GM23338 (cell line): ENCODE data around the gene GIGYF2. TPM values are rescaled to one million over a fixed set of nuclear protein-coding genes. Genes with fewer than 3 reads are reported as not detected.

ENCODE experiments used
- ATAC-seq: fragments of 200-7000 bp; cut with Tn5 transposase; 3 replicates; pipeline ENCODE4 v1.9.1; 2020
- DNase-seq: peaks from one replicate; pipeline ENCODE4 v3.0.0-alpha.2; 2015; ENCODE audit warnings: low spot score
- H2AFZ ChIP-seq: fragments of 200-600 bp; sonication (generic); 2 replicates; pipeline ENCODE4 v1.8.0; 2016; ENCODE audit warnings: antibody characterized with exemption, mild to moderate bottlenecking, moderate library complexity
- H3F3A ChIP-seq: fragments of 200-600 bp; sonication (generic); replicated peaks from 2 replicates; pipeline ENCODE4 v1.8.0; 2017; ENCODE audit warnings: antibody characterized with exemption, mixed run types, low read depth
- H3K27ac ChIP-seq: fragments of 200-600 bp; sonication (generic); 2 replicates; pipeline ENCODE4 v1.6.1; 2016; ENCODE audit warnings: low read depth
- H3K27me3 ChIP-seq: fragments of 200-600 bp; sonication (generic); 2 replicates; pipeline ENCODE4 v1.8.0; 2016; ENCODE audit warnings: mild to moderate bottlenecking, mixed run types, moderate library complexity; ENCODE audit not compliant: insufficient read depth
- H3K36me3 ChIP-seq: fragments of 200-600 bp; sonication (generic); 2 replicates; pipeline ENCODE4 v1.8.0; 2016; ENCODE audit warnings: mild to moderate bottlenecking; ENCODE audit not compliant: insufficient read depth
- H3K4me1 ChIP-seq: fragments of 200-600 bp; sonication (generic); 2 replicates; pipeline ENCODE4 v1.8.0; 2016; ENCODE audit warnings: mild to moderate bottlenecking, moderate library complexity; ENCODE audit not compliant: insufficient read depth
- H3K4me2 ChIP-seq: fragments of 200-600 bp; sonication (generic); 2 replicates; pipeline ENCODE4 v1.7.1; 2017; ENCODE audit warnings: mixed run types
- H3K4me3 ChIP-seq: fragments of 200-600 bp; sonication (generic); 2 replicates; pipeline ENCODE4 v1.6.1; 2016; ENCODE audit warnings: mixed run types
- H3K79me2 ChIP-seq: fragments of 200-600 bp; sonication (generic); replicated peaks from 2 replicates; pipeline ENCODE4 v1.8.0; 2017; ENCODE audit warnings: mild to moderate bottlenecking; ENCODE audit not compliant: insufficient read depth
- H3K9me2 ChIP-seq: fragments of 200-600 bp; sonication (generic); 2 replicates; pipeline ENCODE4 v1.8.0; 2017; ENCODE audit not compliant: insufficient read depth
- H4K20me1 ChIP-seq: fragments of 200-600 bp; sonication (generic); replicated peaks from 2 replicates; pipeline ENCODE4 v1.8.0; 2017; ENCODE audit warnings: mild to moderate bottlenecking; ENCODE audit not compliant: insufficient read depth
- H3K27ac Mint-ChIP-seq: 2 replicates; pipeline ENCODE4 v1.8.0; 2020; ENCODE audit warnings: inconsistent platforms, mild to moderate bottlenecking, moderate library complexity, mixed read lengths
- H3K27me3 Mint-ChIP-seq: 3 replicates; pipeline ENCODE4 v1.8.0; 2022; ENCODE audit warnings: low read depth, mild to moderate bottlenecking, moderate library complexity, mixed read lengths, inconsistent platforms; ENCODE audit not compliant: insufficient read depth, poor library complexity
- H3K36me3 Mint-ChIP-seq: 3 replicates; pipeline ENCODE4 v1.8.0; 2021; ENCODE audit warnings: low read depth, mild to moderate bottlenecking, inconsistent platforms, moderate library complexity, mixed read lengths
- H3K4me1 Mint-ChIP-seq: 3 replicates; pipeline ENCODE4 v1.8.0; 2020; ENCODE audit warnings: mild to moderate bottlenecking, inconsistent platforms, mixed read lengths
- H3K4me3 Mint-ChIP-seq: 3 replicates; pipeline ENCODE4 v1.8.0; 2021; ENCODE audit warnings: moderate library complexity, mild to moderate bottlenecking, inconsistent platforms, mixed read lengths
- H3K9me3 Mint-ChIP-seq: 3 replicates; pipeline ENCODE4 v1.8.0; 2020; ENCODE audit warnings: moderate library complexity, mild to moderate bottlenecking, inconsistent platforms, mixed read lengths
- CREB1 ChIP-seq: fragments of 250-450 bp; sonication (Bioruptor Pico); IDR thresholded peaks from 2 replicates; pipeline ENCODE4 v1.5.0; 2020; ENCODE audit warnings: low read depth, mild to moderate bottlenecking, moderate library complexity
- CTCF ChIP-seq, 2 experiments: fragments of 200-600 bp in 1 of 2; sonication (generic) in 1 of 2; conservative IDR thresholded peaks; 2 replicates each; pipeline versions ENCODE4 v1.5.1 to v1.6.1; 2016 to 2017; ENCODE audit warnings: antibody characterized with exemption in 2 of 2, low read depth in 2 of 2, mild to moderate bottlenecking in 2 of 2, moderate library complexity in 1 of 2
- EZH2 ChIP-seq: fragments of 200-600 bp; sonication (generic); IDR thresholded peaks from one replicate; pipeline ENCODE4 v1.8.0; 2017; ENCODE audit warnings: antibody characterized with exemption, mild to moderate bottlenecking, low read depth; ENCODE audit not compliant: unreplicated experiment
- EZH2phosphoT487 ChIP-seq: fragments of 200-600 bp; sonication (generic); IDR thresholded peaks from one replicate; pipeline ENCODE4 v1.8.1; 2018; ENCODE audit warnings: antibody characterized with exemption; ENCODE audit not compliant: unreplicated experiment
- POLR2AphosphoS5 ChIP-seq: IDR thresholded peaks from 2 replicates; pipeline ENCODE4 v1.6.1; 2016; ENCODE audit warnings: antibody characterized with exemption, low read depth
- REST ChIP-seq: IDR thresholded peaks from one replicate; pipeline ENCODE4 v1.6.1; 2018; ENCODE audit warnings: antibody characterized with exemption; ENCODE audit not compliant: unreplicated experiment
- STAT1 ChIP-seq: IDR thresholded peaks from one replicate; pipeline ENCODE4 v1.6.1; 2016; ENCODE audit warnings: antibody characterized with exemption; ENCODE audit not compliant: unreplicated experiment
- ZNF114 ChIP-seq: fragments of 250-450 bp; sonication (Bioruptor Pico); IDR thresholded peaks from 2 replicates; pipeline ENCODE4 v1.5.0; 2020; ENCODE audit warnings: mild to moderate bottlenecking, moderate library complexity
- ZNF331 ChIP-seq: fragments of 250-450 bp; sonication (Bioruptor Pico); IDR thresholded peaks from 2 replicates; pipeline ENCODE4 v1.5.0; 2020; ENCODE audit warnings: low read depth, mild to moderate bottlenecking, moderate library complexity
- ZNF462 ChIP-seq: fragments of 250-450 bp; sonication (Bioruptor Pico); IDR thresholded peaks from 2 replicates; pipeline ENCODE4 v1.5.0; 2020; ENCODE audit warnings: mild to moderate bottlenecking, moderate library complexity
- polyA plus RNA-seq: library from polyadenylated mRNA; unstranded; fragments of >200 nt; fragmentation: Nextera tagmentation; extraction: Ambion mirVana; gene quantifications from 2 replicates; pipeline ENCODE4 v1.2.1, GENCODE V29; 2016
- total RNA-seq: library from RNA; depleted of rRNA; stranded (reverse); fragments of >200 nt; shearing (Covaris generic); gene quantifications from 2 replicates; pipeline ENCODE4 v1.2.3, GENCODE V29; 2014

Gene GIGYF2
- total and polyA plus RNA-seq, 2 experiments from 2014 or later = 48.9 to 104 TPM

DNA sequence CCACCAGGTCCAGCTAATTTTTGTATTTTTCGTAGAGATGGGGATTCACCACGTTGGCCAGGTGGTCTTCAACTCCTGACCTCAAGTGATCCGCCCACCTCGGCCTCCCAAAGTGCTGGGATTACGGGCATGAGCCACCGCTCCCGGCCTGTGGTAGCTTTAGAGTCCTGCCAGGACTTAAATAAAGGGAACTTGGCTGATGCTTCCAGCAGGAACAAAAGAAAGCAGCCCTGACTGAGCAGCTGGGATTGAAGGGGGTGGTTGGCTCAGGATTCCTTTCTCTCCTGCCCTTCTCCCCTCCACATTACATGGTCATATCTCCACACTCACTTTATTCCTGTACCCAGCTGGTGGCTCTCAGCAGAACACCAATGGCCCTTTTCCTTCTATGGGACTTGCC is 43.7 kb upstream of the GIGYF2 start:
- no peaks in the 10 kb centered on the region for H3K9me3 Mint-ChIP-seq
- H3K4me3 Mint-ChIP-seq = no peak overlapping the region
- peaks cover 8% of the 10 kb centered on the region for H3K27me3 Mint-ChIP-seq
- Histone ChIP-seq H3K4me3 (no peak overlapping the region), H3F3A (no peaks in the 10 kb centered on the region), H4K20me1 (no peaks in the 10 kb centered on the region), H3K9me2 (no peaks in the 10 kb centered on the region), H2AFZ (no peak overlapping the region), H3K4me1 (peaks cover 13% of the 10 kb centered on the region; the same call in 1 of the 2 replicates), H3K4me2 (no peak overlapping the region), H3K27me3 (no peaks in the 10 kb centered on the region), H3K36me3 (no peaks in the 10 kb centered on the region), H3K79me2 (no peaks in the 10 kb centered on the region), H3K27ac (no peak overlapping the region)
- no peaks in the 10 kb centered on the region; the same call in 1 of the 3 replicates for H3K4me1 Mint-ChIP-seq
- H3K36me3 Mint-ChIP-seq = no peaks in the 10 kb centered on the region
- TF ChIP-seq POLR2AphosphoS5 (no peak), EZH2phosphoT487 (no peak)
- no peak overlapping the region for H3K27ac Mint-ChIP-seq
- no peak for DNase-seq
- ATAC-seq = no peak; the same call in 2 of the 3 replicates

GRCh38 chr2:232655392-232655791 is 41.7 kb upstream of the GIGYF2 start:
- peaks cover 13% of the 10 kb centered on the region; the same call in 1 of the 2 replicates for H3K4me1 ChIP-seq
- no peak overlapping the region for H3K27ac ChIP-seq
- H3K9me2 ChIP-seq = no peaks in the 10 kb centered on the region
- no peaks in the 10 kb centered on the region for H4K20me1 ChIP-seq
- no peak overlapping the region for H3K4me2 ChIP-seq
- no peaks in the 10 kb centered on the region for H3K36me3 ChIP-seq
- no peaks in the 10 kb centered on the region for H3K27me3 ChIP-seq
- Mint-ChIP-seq H3K9me3 (no peaks in the 10 kb centered on the region), H3K27ac (no peak overlapping the region), H3K27me3 (peaks cover 4% of the 10 kb centered on the region), H3K4me1 (no peaks in the 10 kb centered on the region; the same call in 1 of the 3 replicates), H3K4me3 (no peak overlapping the region), H3K36me3 (no peaks in the 10 kb centered on the region)
- DNase-seq (no peak), ATAC-seq (no peak)
- H3K4me3 ChIP-seq = no peak overlapping the region
- H3F3A ChIP-seq = no peaks in the 10 kb centered on the region
- H3K79me2 ChIP-seq = no peaks in the 10 kb centered on the region
- no peak overlapping the region for H2AFZ ChIP-seq
- no peak for TF ChIP-seq CREB1 (CRISPR knock-in tag)
- no peak for TF ChIP-seq CTCF (conservative IDR thresholded peaks at IDR 0.05; ENCODE audit: low read depth in 2 of 2)
- no peak for TF ChIP-seq ZNF114 (CRISPR knock-in tag)
- TF ChIP-seq EZH2 = no peak
- TF ChIP-seq ZNF331 (CRISPR knock-in tag) = no peak
- no peak for TF ChIP-seq POLR2AphosphoS5
- TF ChIP-seq ZNF462 = no peak
- no peak for TF ChIP-seq STAT1
- TF ChIP-seq REST = no peak
